Muscle of leg (tissue), 11 donors: Measurements from ENCODE around the gene CCDC85C. TPM values are rescaled to one million over a fixed set of nuclear protein-coding genes. Genes with fewer than 3 reads are reported as not detected.

Experiments
- DNase-seq: peaks from one replicate; pipeline ENCODE4 v3.0.0; 2013
- H3K27ac ChIP-seq: one replicate; pipeline ENCODE4 v1.5.1; 2013; ENCODE audit warnings: mild to moderate bottlenecking, low read length, control low read depth
- H3K27me3 ChIP-seq: one replicate; pipeline ENCODE4 v1.6.1; 2013; ENCODE audit warnings: low read length; ENCODE audit not compliant: control insufficient read depth, insufficient read depth
- H3K36me3 ChIP-seq: one replicate; pipeline ENCODE4 v1.6.1; 2013; ENCODE audit warnings: low read length; ENCODE audit not compliant: control insufficient read depth, insufficient read depth
- H3K4me1 ChIP-seq: one replicate; pipeline ENCODE4 v1.6.1; 2013; ENCODE audit warnings: low read length; ENCODE audit not compliant: control insufficient read depth, insufficient read depth
- H3K4me3 ChIP-seq: one replicate; pipeline ENCODE4 v1.5.1; 2013; ENCODE audit warnings: low read length, control low read depth
- H3K9me3 ChIP-seq: replicated peaks from 2 replicates; pipeline ENCODE4 v1.6.1; 2013; ENCODE audit warnings: low read depth, low read length; ENCODE audit not compliant: control insufficient read depth
- WGBS: methylation state at CpG from one replicate; pipeline ENCODE4 v1.1.5; 2013; ENCODE audit warnings: missing lambda C conversion rate; ENCODE audit not compliant: insufficient coverage; 5-methylcytosine and 5-hydroxymethylcytosine counted together
- polyA plus RNA-seq, 8 donors: library from polyadenylated mRNA; unstranded; fragments of 120-200 nt; gene quantifications; one replicate each; pipeline versions ENCODE4 v1.2.1 to v1.2.3, GENCODE V29; 2013; ENCODE audit warnings: inconsistent platforms in 1 of 8, low replicate concordance in 1 of 8; ENCODE audit not compliant: insufficient read length in 8 of 8, insufficient read depth in 1 of 8
- total RNA-seq: library from RNA; stranded (reverse); fragments of 120-200 nt; gene quantifications from one replicate; pipeline ENCODE4 v1.2.4, GENCODE V29; 2013

Gene CCDC85C
- total and polyA plus RNA-seq, 9 donors = 3.2 to 6.5 (median 4.1) TPM

GRCh38 chr14:99632410-99633035, 28.5 kb upstream of the CCDC85C start:
- Histone ChIP-seq H3K27ac (no peak overlapping the region), H3K36me3 (no peaks in the 10 kb centered on the region), H3K9me3 (no peaks in the 10 kb centered on the region), H3K4me1 (peaks cover 3% of the 10 kb centered on the region), H3K4me3 (no peak overlapping the region), H3K27me3 (peaks cover 11% of the 10 kb centered on the region)
- DNase-seq = no peak
- 75% methylated on average over 5 of the region's 9 CpGs for WGBS

- WGBS = 64% methylated on average over 7 of the region's 8 CpGs
- no peaks in the 10 kb centered on the region for H3K9me3 ChIP-seq
- no peak for DNase-seq
- peaks cover 11% of the 10 kb centered on the region for H3K27me3 ChIP-seq
- H3K27ac ChIP-seq = no peak overlapping the region
- H3K4me1 ChIP-seq = peaks cover 3% of the 10 kb centered on the region
- H3K4me3 ChIP-seq = no peak overlapping the region
- H3K36me3 ChIP-seq = no peaks in the 10 kb centered on the region
These were observed 26.2 kb upstream of the CCDC85C start for GRCh38 chr14:99630202-99630601.

DNA sequence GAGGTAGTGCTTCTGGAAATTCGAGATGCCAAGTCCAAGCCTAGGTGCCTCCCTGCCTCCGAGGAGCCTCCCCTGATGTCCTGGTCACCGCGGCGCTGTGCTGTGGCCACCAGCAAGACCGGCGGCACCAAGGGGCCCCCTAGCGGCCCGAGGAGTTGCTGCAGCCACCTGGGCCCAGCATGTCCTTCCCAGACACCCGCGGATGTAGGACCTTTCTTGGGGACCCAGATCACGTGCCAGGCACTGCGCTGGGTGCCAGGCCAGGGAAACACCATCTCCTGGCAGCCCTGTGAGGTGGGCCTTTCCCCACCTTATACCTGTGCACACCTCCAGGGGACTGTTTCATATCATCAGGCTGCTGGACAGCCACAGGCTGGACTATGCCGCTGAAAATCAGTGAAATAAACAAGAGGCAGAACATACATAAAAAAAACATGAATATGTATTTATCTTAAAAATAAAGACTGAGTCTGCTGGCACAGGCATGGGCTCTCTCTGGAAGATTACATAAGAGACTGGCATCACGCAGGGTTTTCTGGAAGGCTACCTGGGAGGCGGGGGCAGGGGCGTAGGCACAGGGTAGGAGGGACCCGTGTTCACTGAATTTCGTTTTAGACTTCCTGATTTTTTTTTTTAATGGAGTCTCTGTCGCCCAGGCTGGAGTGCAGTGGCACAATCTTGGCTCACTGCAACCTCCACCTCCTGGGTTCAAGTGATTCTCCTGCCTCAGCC, 25.0 kb upstream of the CCDC85C start:
- Histone ChIP-seq H3K36me3 (no peaks in the 10 kb centered on the region), H3K4me1 (peaks cover 3% of the 10 kb centered on the region), H3K9me3 (no peaks in the 10 kb centered on the region), H3K4me3 (no peak overlapping the region), H3K27ac (no peak overlapping the region), H3K27me3 (peaks cover 7% of the 10 kb centered on the region)
- 18% methylated on average over 16 of the region's 20 CpGs for WGBS
- peak; percentile 71 for DNase-seq

DNA sequence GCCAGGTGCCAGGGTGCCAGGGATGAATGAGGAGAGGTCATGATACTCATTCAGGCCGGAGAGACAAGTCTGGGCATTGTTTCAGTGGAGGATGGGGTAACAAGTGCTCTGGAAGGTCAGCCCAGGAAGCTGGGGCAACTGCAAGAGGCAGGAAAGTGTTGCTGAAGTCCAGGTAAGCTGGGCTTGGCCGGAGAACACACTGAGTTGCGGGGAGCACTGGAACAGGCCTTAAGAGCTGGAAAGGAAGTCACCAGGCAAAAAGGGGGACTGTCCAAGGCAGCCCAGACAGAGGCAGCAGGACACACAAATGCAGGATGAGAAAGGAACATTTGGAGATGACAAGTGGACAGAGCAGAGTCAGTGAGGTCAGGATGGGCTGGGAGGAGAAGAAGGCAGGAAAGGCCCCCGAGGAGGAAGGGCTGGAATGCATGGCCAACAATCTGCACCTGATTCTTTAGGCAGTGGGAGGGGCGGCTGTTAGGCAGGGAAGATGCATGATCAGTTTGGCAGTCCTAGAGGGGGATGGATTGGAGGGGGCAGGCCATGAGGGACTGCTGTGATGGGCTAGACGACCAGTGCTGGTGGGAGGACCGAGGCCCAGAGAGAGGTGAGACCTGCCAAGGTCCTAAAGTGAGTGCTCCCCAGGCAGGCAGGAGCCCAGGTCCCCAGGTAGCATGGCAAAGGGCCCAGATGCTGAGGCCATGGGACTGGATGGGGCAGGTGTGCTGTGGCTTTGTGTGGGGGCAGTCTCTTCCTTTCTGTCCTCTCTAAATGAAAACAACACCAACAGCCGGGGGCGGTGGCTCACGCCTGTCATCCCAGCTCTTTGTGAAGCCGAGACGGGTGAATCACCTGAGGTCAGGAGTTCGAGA, 23.7 kb upstream of the CCDC85C start:
- Histone ChIP-seq H3K36me3 (no peaks in the 10 kb centered on the region), H3K9me3 (no peaks in the 10 kb centered on the region), H3K27ac (no peak overlapping the region), H3K27me3 (peaks cover 6% of the 10 kb centered on the region), H3K4me1 (peaks cover 3% of the 10 kb centered on the region), H3K4me3 (no peak overlapping the region)
- WGBS = 65% methylated on average over 10 of the region's 13 CpGs
- no peak for DNase-seq

DNA sequence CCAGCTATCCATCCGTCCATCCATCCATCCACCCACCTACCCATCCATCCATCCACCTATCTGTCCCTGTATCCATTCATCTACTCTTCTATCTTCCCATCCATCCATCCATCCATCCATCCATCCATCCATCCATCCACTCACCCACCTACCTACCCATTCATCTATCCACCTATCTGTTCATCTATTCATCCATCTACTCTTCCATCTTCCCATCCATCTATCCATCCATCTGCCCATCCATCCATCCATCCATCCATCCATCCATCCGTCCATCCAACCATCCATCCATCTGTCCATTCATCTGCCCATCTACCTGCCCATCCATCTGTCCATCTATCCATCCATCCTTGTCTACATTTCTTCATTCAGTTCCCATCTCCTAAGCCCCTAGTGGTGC, 23.1 kb upstream of the CCDC85C start:
- 91% methylated on average over 2 of the region's 2 CpGs for WGBS
- DNase-seq = no peak
- H3K4me1 ChIP-seq = peaks cover 3% of the 10 kb centered on the region
- peaks cover 6% of the 10 kb centered on the region for H3K27me3 ChIP-seq
- no peaks in the 10 kb centered on the region for H3K36me3 ChIP-seq
- H3K9me3 ChIP-seq = no peaks in the 10 kb centered on the region
- no peak overlapping the region for H3K27ac ChIP-seq
- no peak overlapping the region for H3K4me3 ChIP-seq

DNA sequence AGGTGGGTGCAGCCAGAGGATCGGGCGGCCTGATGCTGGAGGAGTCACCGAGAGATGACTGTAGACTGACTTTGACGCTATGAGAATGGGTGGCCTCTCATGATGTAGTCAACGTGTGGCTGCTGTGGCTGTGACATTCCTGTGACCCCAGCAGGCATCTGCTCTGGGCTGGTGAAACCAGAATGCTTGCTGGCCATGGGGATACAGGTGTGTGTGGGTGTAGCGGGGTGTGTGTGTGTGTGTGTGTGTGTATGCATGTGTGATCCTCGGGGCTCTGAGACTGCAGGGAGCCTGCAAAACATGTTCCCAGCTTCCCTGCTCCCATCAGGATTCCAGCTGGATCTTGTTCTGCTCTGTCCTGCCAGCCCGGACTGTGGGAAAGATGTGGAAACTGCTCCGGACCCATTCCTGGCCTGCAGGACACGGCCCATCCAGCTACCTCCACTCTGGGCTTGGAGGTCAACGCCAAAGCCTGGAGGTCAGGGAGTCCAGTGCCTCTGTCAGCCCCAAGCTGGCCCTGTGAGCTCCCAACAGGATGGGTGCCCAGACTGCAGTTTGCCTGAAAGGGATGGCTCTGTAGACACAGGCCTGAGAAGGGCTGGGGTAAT, 22.1 kb upstream of the CCDC85C start:
- Histone ChIP-seq H3K9me3 (no peaks in the 10 kb centered on the region), H3K27ac (no peak overlapping the region), H3K4me1 (peaks cover 3% of the 10 kb centered on the region), H3K27me3 (peaks cover 6% of the 10 kb centered on the region), H3K4me3 (no peak overlapping the region), H3K36me3 (no peaks in the 10 kb centered on the region)
- DNase-seq = no peak
- 58% methylated on average over 9 of the region's 11 CpGs for WGBS

DNA sequence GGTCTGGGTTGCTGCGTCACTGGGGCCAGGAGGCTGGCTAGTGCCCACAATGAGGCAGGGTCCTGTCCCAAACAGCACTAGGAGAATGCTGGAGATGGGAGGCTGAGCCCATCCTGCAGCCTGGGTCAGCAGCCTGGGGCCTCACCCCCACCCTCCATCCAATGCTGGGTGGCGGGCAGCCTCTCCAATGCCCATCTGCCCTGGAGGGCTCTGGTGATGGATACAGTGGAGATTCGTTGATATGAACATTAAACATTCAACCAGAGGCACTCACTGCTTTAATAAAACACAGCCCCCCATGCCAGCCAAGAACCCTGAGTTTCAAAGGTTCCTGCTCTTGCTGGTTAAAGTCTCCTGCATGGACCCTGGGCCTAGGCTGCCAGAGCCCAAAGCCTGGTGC, 21.5 kb upstream of the CCDC85C start:
- Histone ChIP-seq H3K27me3 (peaks cover 6% of the 10 kb centered on the region), H3K36me3 (no peaks in the 10 kb centered on the region), H3K4me3 (no peak overlapping the region), H3K4me1 (peaks cover 4% of the 10 kb centered on the region), H3K9me3 (no peaks in the 10 kb centered on the region), H3K27ac (no peak overlapping the region)
- 86% methylated on average over 1 of the region's 3 CpGs for WGBS
- DNase-seq = no peak

DNA sequence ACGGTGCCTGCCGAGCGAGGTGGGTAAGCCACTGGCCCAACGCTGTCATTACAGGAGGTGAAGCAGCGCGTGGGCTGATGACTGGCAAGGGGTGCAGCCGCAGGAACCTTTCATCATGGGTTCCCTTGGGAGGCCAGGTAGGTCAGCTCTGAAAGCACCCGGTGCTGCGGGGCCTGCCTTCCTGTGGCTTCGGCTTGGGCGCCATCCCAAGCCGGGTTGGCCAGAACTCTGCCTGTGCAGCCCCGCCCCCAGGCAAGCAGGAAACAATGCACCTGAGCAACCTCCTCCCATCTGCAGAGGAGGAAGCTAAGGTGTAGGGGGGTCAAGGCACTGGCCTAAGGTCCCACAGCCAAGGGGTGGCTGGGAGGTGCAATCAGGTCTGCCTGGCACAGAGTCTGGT, 21.0 kb upstream of the CCDC85C start:
- peaks cover 9% of the 10 kb centered on the region for H3K27me3 ChIP-seq
- no peak overlapping the region for H3K27ac ChIP-seq

DNA sequence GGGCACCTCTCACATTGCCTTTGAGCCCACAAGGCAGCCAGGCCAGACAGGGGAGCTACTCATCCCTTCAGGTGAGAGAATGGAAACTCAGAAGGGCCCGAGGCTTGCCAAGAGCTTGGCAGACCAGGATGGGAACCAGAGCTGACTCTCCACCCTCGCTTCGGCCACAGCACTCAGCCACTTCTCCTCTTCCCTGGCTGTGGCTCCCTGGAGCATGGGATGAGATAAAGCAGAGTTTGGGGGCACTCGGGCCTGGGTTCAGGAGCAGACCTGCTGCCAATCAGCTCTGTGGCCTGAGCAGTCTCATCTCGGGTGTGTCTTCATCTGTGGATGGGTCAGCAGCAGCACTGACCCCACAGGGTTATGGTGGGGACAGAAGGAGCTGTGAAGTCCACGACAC, 20.0 kb upstream of the CCDC85C start:
- DNase-seq = no peak
- no peaks in the 10 kb centered on the region for H3K36me3 ChIP-seq
- H3K27ac ChIP-seq = no peak overlapping the region
- no peaks in the 10 kb centered on the region for H3K9me3 ChIP-seq
- H3K4me3 ChIP-seq = no peak overlapping the region
- H3K4me1 ChIP-seq = peaks cover 14% of the 10 kb centered on the region
- WGBS = 93% methylated on average over 3 of the region's 6 CpGs
- peaks cover 11% of the 10 kb centered on the region for H3K27me3 ChIP-seq

More for the DNA sequence above, 21.0 kb upstream of the CCDC85C start:
- WGBS = 74% methylated on average over 10 of the region's 13 CpGs
- DNase-seq = no peak
- Histone ChIP-seq H3K4me1 (peaks cover 9% of the 10 kb centered on the region), H3K36me3 (no peaks in the 10 kb centered on the region), H3K9me3 (no peaks in the 10 kb centered on the region), H3K4me3 (no peak overlapping the region)

DNA sequence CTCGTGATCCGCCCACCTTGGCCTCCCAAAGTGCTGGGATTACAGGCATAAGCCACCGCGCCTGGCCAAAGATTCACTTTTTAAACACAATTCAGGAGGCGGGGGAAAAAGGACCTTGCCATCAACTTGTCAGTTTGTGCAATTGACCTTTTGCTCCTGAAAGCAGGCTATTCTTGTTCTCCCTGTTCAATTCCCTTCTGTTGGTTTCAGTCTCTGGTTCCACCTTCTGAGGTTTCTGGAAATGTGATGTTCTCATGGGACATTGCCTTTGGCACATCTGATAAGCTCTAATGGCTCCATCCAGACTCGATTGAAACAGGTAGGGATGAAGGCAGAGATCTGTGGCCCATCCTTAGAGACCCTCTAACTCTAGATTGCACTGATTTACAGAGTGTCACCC, 17.9 kb upstream of the CCDC85C start:
- 76% methylated on average over 3 of the region's 6 CpGs for WGBS

More for the DNA sequence above, 17.9 kb upstream of the CCDC85C start:
- Histone ChIP-seq H3K36me3 (no peaks in the 10 kb centered on the region), H3K9me3 (no peaks in the 10 kb centered on the region), H3K27ac (no peak overlapping the region), H3K4me1 (peaks cover 28% of the 10 kb centered on the region), H3K27me3 (peaks cover 7% of the 10 kb centered on the region), H3K4me3 (no peak overlapping the region)
- DNase-seq = no peak
